ENCODE results near the gene VOPP1.

Gene VOPP1

DNA sequence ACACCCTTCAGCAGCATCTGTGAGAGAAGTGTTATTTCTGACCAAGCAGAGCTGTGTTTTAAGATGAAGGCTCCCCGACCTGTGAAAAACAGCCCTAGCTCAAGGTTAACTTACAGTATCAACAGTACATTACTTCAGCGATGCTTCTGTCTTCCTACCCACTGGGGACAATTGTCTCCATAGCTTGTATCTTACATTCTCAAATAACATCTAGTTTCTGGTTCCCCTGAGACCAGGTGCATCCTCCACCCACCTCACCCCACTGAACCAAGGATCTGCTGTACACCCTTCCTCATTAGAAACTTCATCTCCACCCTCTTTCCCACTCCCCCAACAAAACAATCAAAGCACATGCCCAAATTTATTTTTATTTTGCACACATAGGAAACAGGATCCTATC lies 102.0 kb downstream of the VOPP1 start:
- peak overlapping the region; percentile 85 for H3K27ac ChIP-seq
- H2AFZ ChIP-seq (ENCODE audit: low read depth) = no peak overlapping the region
- H3K36me3 ChIP-seq (ENCODE audit: insufficient read depth) = no peaks in the 10 kb centered on the region; the same call in 1 of the 2 replicates
- peak overlapping the region; percentile 67 for H3K4me2 ChIP-seq
- H4K20me1 ChIP-seq (ENCODE audit: insufficient read depth) = no peaks in the 10 kb centered on the region
- no peak overlapping the region; the same call in 1 of the 2 replicates for H3K9ac ChIP-seq
- TF ChIP-seq, protein P1, sequence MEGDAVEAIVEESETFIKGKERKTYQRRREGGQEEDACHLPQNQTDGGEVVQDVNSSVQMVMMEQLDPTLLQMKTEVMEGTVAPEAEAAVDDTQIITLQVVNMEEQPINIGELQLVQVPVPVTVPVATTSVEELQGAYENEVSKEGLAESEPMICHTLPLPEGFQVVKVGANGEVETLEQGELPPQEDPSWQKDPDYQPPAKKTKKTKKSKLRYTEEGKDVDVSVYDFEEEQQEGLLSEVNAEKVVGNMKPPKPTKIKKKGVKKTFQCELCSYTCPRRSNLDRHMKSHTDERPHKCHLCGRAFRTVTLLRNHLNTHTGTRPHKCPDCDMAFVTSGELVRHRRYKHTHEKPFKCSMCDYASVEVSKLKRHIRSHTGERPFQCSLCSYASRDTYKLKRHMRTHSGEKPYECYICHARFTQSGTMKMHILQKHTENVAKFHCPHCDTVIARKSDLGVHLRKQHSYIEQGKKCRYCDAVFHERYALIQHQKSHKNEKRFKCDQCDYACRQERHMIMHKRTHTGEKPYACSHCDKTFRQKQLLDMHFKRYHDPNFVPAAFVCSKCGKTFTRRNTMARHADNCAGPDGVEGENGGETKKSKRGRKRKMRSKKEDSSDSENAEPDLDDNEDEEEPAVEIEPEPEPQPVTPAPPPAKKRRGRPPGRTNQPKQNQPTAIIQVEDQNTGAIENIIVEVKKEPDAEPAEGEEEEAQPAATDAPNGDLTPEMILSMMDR (conservative IDR thresholded peaks at IDR 0.05; ENCODE audit: low read depth, low read length) = no peak
- H3K79me2 ChIP-seq (ENCODE audit: insufficient read depth, low read depth) = peaks cover 22% of the 10 kb centered on the region; the same call in 1 of the 2 replicates
- H3K4me3 ChIP-seq (IDR thresholded peaks at IDR 0.05; ENCODE audit: insufficient read depth, low read depth, low read length) = no peak overlapping the region
- H3K4me1 ChIP-seq (ENCODE audit: low read depth, poor library complexity, severe bottlenecking) = peaks cover 55% of the 10 kb centered on the region
- H3K27me3 ChIP-seq (ENCODE audit: insufficient read depth, low read depth) = no peaks in the 10 kb centered on the region

DNA sequence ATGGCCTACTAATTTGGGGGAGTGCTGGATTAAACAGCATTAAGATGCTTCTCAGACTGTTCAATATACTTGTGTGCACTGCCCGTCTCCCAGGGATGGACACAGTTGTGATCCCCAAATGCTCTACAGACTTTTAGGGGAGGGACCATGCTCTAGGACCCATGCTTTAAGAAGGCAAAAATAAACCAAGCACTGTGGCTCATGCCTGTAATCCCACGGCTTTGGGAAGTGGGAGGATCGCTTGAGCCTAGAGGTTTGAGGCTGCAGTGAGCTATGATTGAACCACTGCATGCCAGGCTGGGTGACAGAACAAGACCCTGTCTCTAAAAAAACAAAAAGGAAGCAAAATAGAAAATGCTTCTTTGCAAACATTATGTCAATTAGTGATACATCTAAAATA lies 102.6 kb downstream of the VOPP1 start:
- Histone ChIP-seq H4K20me1 (ENCODE audit: insufficient read depth) (no peaks in the 10 kb centered on the region), H3K27ac (peak overlapping the region; percentile 85), H3K27me3 (ENCODE audit: insufficient read depth, low read depth) (no peaks in the 10 kb centered on the region), H3K79me2 (ENCODE audit: insufficient read depth, low read depth) (peaks cover 22% of the 10 kb centered on the region; the same call in 1 of the 2 replicates), H3K36me3 (ENCODE audit: insufficient read depth) (no peaks in the 10 kb centered on the region; the same call in 1 of the 2 replicates), H2AFZ (ENCODE audit: low read depth) (no peak overlapping the region), H3K4me3 (IDR thresholded peaks at IDR 0.05; ENCODE audit: insufficient read depth, low read depth, low read length) (no peak overlapping the region), H3K9ac (peak overlapping the region; percentile 23; the same call in 1 of the 2 replicates), H3K4me1 (ENCODE audit: low read depth, poor library complexity, severe bottlenecking) (peaks cover 54% of the 10 kb centered on the region), H3K4me2 (peak overlapping the region; percentile 67)
- TF ChIP-seq, protein P1 (conservative IDR thresholded peaks at IDR 0.05; ENCODE audit: low read depth, low read length) = no peak

DNA sequence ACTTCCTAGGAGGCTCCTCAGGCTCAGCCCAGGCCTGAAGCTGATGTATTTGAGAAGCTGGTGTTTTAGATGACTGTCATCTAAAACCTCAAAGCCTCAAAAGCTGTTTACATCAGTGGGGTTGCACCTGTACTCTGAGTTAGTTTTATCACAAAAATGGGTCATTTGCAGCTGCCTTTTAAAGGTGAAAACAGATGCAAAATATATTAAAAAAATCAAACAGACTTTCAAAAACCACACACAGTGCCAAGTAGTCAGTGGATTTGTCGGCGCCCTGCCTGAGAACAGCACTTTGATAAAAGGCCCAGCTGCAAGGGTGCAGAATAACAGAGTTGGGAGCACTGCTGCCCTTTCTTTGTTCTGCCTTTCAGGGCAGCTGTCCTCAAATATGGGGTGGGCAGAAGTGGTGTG lies 103.0 kb downstream of the VOPP1 start:
- peak overlapping the region; percentile 85 for H3K27ac ChIP-seq
- H4K20me1 ChIP-seq (ENCODE audit: insufficient read depth) = no peaks in the 10 kb centered on the region
- H3K27me3 ChIP-seq (ENCODE audit: insufficient read depth, low read depth) = no peaks in the 10 kb centered on the region
- no peaks in the 10 kb centered on the region; the same call in 1 of the 2 replicates for H3K36me3 ChIP-seq (ENCODE audit: insufficient read depth)
- H2AFZ ChIP-seq (ENCODE audit: low read depth) = no peak overlapping the region
- H3K4me2 ChIP-seq = peak overlapping the region; percentile 67
- peaks cover 58% of the 10 kb centered on the region for H3K4me1 ChIP-seq (ENCODE audit: low read depth, poor library complexity, severe bottlenecking)
- H3K4me3 ChIP-seq (IDR thresholded peaks at IDR 0.05; ENCODE audit: insufficient read depth, low read depth, low read length) = no peak overlapping the region
- H3K9ac ChIP-seq = no peak overlapping the region
- TF ChIP-seq, protein P1 (conservative IDR thresholded peaks at IDR 0.05; ENCODE audit: low read depth, low read length) = no peak
- peaks cover 18% of the 10 kb centered on the region; the same call in 1 of the 2 replicates for H3K79me2 ChIP-seq (ENCODE audit: insufficient read depth, low read depth)

DNA sequence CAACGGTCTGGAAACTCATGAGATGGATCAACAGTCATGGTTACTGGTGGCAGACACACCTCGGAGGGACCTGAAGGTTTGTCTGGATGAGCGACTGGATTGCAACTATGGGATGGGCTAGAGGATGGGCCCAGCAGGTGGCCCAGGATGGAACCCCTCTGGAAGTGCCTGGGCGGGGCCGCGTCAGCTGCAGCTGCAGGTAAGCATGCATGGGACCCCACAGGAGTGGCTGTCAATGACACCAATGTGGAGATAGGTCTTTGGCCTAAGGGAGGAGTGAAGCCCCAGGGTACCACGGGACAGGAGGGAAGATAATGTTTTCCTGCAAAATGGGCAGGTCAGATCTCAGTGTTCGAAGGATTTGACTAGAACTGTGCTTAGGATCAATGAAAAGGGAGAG lies 103.8 kb downstream of the VOPP1 start:
- Histone ChIP-seq H3K27me3 (ENCODE audit: insufficient read depth, low read depth) (no peaks in the 10 kb centered on the region), H2AFZ (ENCODE audit: low read depth) (no peak overlapping the region), H3K4me1 (ENCODE audit: low read depth, poor library complexity, severe bottlenecking) (peaks cover 64% of the 10 kb centered on the region), H3K4me3 (IDR thresholded peaks at IDR 0.05; ENCODE audit: insufficient read depth, low read depth, low read length) (no peak overlapping the region), H3K9ac (no peak overlapping the region), H3K79me2 (ENCODE audit: insufficient read depth, low read depth) (peaks cover 11% of the 10 kb centered on the region; the same call in 1 of the 2 replicates), H3K4me2 (peak overlapping the region; percentile 67), H3K27ac (peak overlapping the region; percentile 85), H4K20me1 (ENCODE audit: insufficient read depth) (no peaks in the 10 kb centered on the region), H3K36me3 (ENCODE audit: insufficient read depth) (no peaks in the 10 kb centered on the region; the same call in 1 of the 2 replicates)
- TF ChIP-seq, protein P1 (conservative IDR thresholded peaks at IDR 0.05; ENCODE audit: low read depth, low read length) = no peak
